Memory B cell (primary cell): Measurements from ENCODE around the gene ZBTB49.
"Not testable (repeated sequence)": the region's sequence is repeated elsewhere in the genome, so short reads cannot be mapped to it uniquely, and the experiment has no call there.

ENCODE experiments used
- ATAC-seq: fragments of 150-1000 bp; cut with Tn5 transposase; 2 replicates; pipeline ENCODE4 v1.10.0; 2021; ENCODE audit warnings: low read depth, mild to moderate bottlenecking, moderate library complexity
- DNase-seq, 2 donors: peaks; one replicate each; pipeline ENCODE4 v3.0.0; 2022; ENCODE audit warnings: low spot score in 2 of 2
- H3K27ac Mint-ChIP-seq: one replicate; pipeline ENCODE4 v1.8.0; 2022; ENCODE audit warnings: mild to moderate bottlenecking, moderate library complexity, mixed read lengths
- H3K27me3 Mint-ChIP-seq: one replicate; pipeline ENCODE4 v1.8.0; 2022; ENCODE audit warnings: mixed read lengths
- H3K36me3 Mint-ChIP-seq: one replicate; pipeline ENCODE4 v1.8.0; 2022; ENCODE audit warnings: mild to moderate bottlenecking, mixed read lengths
- H3K4me1 Mint-ChIP-seq: one replicate; pipeline ENCODE4 v1.8.0; 2022; ENCODE audit warnings: mixed read lengths
- H3K4me3 Mint-ChIP-seq: one replicate; pipeline ENCODE4 v1.8.0; 2022; ENCODE audit warnings: mild to moderate bottlenecking, moderate library complexity, mixed read lengths
- H3K9me3 Mint-ChIP-seq: one replicate; pipeline ENCODE4 v1.8.0; 2022; ENCODE audit warnings: mixed read lengths

The ZBTB49 gene

GRCh38 chr4:4289941-4290850, at the start of gene ZBTB49, which contains the start of gene LYAR:
TSS of gene ZBTB49 (plus strand) at chr4:4290251. CDS start at chr4:4299946, 9,695 bp downstream.
TSS of gene LYAR (minus strand) at chr4:4290154. CDS start at chr4:4283742, 6,412 bp downstream.
- H3K9me3 Mint-ChIP-seq: no peaks in the 10 kb centered on the region
- peak within 1 kb of the TSS; percentile 98 for H3K4me3 Mint-ChIP-seq
- peak; percentile 95 to 98 for DNase-seq
- H3K4me1 Mint-ChIP-seq: peaks cover 32% of the 10 kb centered on the region
- ATAC-seq: peak; percentile 97
- no peaks in the 10 kb centered on the region for H3K27me3 Mint-ChIP-seq
- peak within 1 kb of the TSS; percentile 92 for H3K27ac Mint-ChIP-seq
- peaks cover 10% of the 10 kb centered on the region for H3K36me3 Mint-ChIP-seq

DNA sequence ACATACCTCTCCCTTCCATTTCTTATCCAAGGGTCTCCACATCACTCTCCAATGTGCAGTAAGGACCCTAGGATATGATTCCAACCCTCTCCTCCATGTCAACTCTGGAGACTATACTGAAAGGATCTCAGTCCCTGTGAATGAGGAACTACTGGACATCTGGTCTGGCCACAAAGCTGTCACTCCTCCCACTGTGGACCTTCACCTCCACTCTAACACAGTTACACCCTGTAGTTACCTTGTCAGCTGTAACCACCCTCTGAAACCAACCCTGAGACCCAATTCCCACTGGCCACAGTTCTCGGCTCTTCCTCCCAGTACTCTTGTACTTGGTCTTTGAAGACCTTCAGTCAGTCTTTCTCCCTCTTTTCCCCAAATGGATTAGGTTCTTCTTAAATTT, 44.9 kb upstream of the ZBTB49 start:
- ATAC-seq: no peak
- H3K9me3 Mint-ChIP-seq: no peaks in the 10 kb centered on the region
- no peak for DNase-seq
- H3K27me3 Mint-ChIP-seq: no peaks in the 10 kb centered on the region
- H3K27ac Mint-ChIP-seq: no peak overlapping the region
- H3K36me3 Mint-ChIP-seq: peaks cover 20% of the 10 kb centered on the region
- no peak overlapping the region for H3K4me3 Mint-ChIP-seq
- peaks cover 19% of the 10 kb centered on the region for H3K4me1 Mint-ChIP-seq

DNA sequence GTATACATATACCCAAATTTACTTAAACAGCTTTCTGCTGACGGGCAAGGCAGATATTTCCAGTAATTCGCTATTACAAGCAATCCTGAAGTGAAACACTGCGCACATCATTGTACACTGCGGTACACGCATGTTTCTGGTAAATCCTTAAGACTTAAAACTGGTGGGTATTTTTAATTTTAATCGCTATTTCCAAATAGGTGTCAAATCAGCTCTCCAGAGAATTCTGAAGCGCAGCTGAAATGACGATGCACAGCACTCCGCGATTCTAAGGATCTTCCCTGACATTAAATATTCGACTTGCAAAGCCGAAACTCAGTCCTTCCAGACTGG, 42.4 kb upstream of the ZBTB49 start:
- peak overlapping the region; percentile 96 for H3K4me3 Mint-ChIP-seq
- DNase-seq: no peak
- H3K27me3 Mint-ChIP-seq: no peaks in the 10 kb centered on the region
- peak overlapping the region; percentile 99 for H3K27ac Mint-ChIP-seq
- peaks cover 12% of the 10 kb centered on the region for H3K36me3 Mint-ChIP-seq
- peak; percentile 39 for ATAC-seq
- H3K4me1 Mint-ChIP-seq: peaks cover 19% of the 10 kb centered on the region
- no peaks in the 10 kb centered on the region for H3K9me3 Mint-ChIP-seq

DNA sequence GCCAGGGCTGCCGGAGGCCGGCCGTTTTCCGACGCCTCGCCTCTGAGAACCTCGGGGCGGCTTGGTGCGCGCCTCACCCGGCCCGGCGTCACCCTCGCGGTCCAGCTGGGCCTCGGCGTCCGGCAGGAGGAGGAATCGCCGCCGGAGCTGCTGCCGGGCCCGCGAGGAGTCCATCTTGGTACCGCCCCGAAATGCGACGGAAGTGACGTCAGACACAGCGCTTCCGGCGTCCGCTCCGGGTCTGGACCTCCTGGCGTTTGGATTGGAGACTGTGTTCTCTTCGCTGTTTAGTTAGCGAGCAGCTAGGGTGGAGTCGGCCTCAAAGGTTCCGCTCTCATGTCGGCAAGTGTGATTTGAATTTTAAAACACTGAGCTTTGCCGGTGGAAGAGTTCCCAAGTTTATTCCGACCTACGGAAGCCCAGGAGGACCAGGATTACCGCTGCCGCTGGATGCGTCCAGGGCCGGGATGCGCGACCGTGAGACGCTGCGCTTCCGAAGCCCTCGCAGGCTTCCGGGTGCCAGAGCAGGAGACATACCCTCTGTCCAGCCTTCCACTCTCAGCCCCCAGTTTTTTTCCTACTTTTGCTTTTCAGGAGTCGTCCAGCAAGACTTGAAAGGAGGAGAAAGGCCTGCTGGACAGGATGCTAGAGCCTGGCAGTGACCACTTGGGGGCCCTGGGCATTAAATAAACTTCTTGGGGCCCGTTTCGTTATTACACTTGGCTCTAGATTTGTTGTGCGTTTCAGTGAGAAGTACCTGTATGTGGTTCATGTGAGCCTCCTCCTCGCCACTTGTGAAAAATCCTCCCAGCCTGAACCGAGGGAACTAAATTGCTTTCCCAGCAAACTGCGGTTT, 41.8 kb upstream of the ZBTB49 start, which contains the start of gene TMEM128:
TSS of gene TMEM128 (minus strand) at position 195 of the 856 bp plus-strand sequence. CDS start at position 174, 21 bp downstream.
- peak; percentile 97 for ATAC-seq
- DNase-seq: peak; percentile 89 to 94
- Mint-ChIP-seq H3K4me1 (peaks cover 19% of the 10 kb centered on the region), H3K4me3 (peak within 1 kb of the TSS; percentile 96), H3K27me3 (no peaks in the 10 kb centered on the region), H3K36me3 (peaks cover 12% of the 10 kb centered on the region), H3K27ac (peak within 1 kb of the TSS; percentile 99), H3K9me3 (no peaks in the 10 kb centered on the region)

GRCh38 chr4:4248885-4249203, 41.2 kb upstream of the ZBTB49 start:
- peak overlapping the region; percentile 96 for H3K4me3 Mint-ChIP-seq
- H3K4me1 Mint-ChIP-seq: peaks cover 15% of the 10 kb centered on the region
- no peak for ATAC-seq
- H3K9me3 Mint-ChIP-seq: no peaks in the 10 kb centered on the region
- DNase-seq: no peak
- H3K36me3 Mint-ChIP-seq: peaks cover 6% of the 10 kb centered on the region
- peak overlapping the region; percentile 99 for H3K27ac Mint-ChIP-seq
- no peaks in the 10 kb centered on the region for H3K27me3 Mint-ChIP-seq

DNA sequence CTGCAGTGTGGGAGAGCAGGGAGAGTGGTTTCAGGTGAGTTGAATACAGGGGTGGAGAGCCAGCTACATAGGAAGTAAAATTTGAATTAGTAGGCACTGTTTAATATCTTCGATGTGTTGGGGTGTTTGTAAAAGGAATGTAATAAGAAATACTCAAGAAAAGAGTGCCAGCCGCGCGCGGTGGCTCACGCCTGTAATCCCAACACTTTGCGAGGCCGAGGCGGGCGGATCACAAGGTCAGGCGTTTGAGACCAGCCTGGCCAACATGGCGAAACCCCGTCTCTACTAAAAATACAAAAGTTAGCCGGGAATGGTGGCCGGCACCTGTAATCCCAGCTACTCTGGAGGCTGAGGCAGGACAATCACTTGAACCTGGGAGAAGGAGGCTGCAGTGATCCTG, 40.7 kb upstream of the ZBTB49 start:
- not testable (repeated sequence) for H3K9me3 Mint-ChIP-seq

GRCh38 chr4:4249866-4250265, 40.2 kb upstream of the ZBTB49 start:
- Mint-ChIP-seq H3K4me1 (peaks cover 14% of the 10 kb centered on the region), H3K27me3 (peaks cover 2% of the 10 kb centered on the region), H3K27ac (no peak overlapping the region), H3K9me3 (no peaks in the 10 kb centered on the region), H3K4me3 (peak overlapping the region; percentile 24), H3K36me3 (peaks cover 6% of the 10 kb centered on the region)
- ATAC-seq (no peak), DNase-seq (no peak)

More for the DNA sequence above, 40.7 kb upstream of the ZBTB49 start:
- not testable (repeated sequence) for ATAC-seq, H3K4me3 Mint-ChIP-seq, H3K27ac Mint-ChIP-seq, H3K27me3 Mint-ChIP-seq, H3K36me3 Mint-ChIP-seq, DNase-seq
- peaks cover 15% of the 10 kb centered on the region for H3K4me1 Mint-ChIP-seq

DNA sequence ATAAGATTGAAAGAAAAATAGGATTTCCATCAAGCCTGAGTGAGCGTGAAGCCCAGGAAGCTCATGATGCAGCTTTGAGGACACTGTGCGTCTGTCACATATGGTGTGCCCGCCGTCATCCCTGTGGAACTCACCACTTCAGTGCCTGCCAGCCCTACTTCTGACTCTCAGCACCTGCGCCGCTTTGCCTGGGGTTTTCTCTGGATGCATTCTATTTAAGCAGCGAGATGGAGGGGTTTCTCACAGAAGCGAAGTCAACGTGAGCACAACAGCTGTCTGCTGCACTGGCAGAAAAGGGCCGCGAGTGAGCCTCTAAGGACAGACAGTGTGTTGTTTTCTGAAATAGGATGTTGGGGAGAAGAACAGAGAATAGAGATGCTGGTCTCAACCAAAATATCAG, 35.9 kb upstream of the ZBTB49 start:
- Mint-ChIP-seq H3K4me3 (no peak overlapping the region), H3K9me3 (no peaks in the 10 kb centered on the region), H3K36me3 (no peaks in the 10 kb centered on the region), H3K27me3 (peaks cover 4% of the 10 kb centered on the region), H3K4me1 (no peaks in the 10 kb centered on the region), H3K27ac (no peak overlapping the region)
- DNase-seq (no peak), ATAC-seq (no peak)

DNA sequence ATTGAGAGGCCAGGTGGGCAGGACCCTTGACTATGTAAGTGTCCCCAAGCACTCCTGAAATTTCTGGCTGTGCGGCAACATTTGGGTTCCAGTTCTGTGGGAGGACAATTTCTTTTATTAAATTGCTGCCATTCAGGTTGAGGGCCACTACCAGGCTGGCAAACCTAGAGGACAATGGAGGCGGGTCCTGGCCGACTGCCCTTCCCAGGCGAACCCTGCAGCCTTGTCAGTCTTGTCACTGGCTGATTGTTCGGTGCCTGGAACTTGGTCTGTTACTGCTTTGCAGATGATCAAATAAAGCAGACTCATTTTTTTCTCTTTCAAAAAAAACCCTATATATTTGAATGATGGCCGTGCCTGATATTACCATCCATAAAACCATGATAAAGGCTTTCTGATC, 35.4 kb upstream of the ZBTB49 start:
- Mint-ChIP-seq H3K9me3 (no peaks in the 10 kb centered on the region), H3K4me3 (no peak overlapping the region), H3K4me1 (no peaks in the 10 kb centered on the region), H3K36me3 (no peaks in the 10 kb centered on the region), H3K27ac (no peak overlapping the region), H3K27me3 (peaks cover 4% of the 10 kb centered on the region)
- DNase-seq (no peak), ATAC-seq (no peak)

DNA sequence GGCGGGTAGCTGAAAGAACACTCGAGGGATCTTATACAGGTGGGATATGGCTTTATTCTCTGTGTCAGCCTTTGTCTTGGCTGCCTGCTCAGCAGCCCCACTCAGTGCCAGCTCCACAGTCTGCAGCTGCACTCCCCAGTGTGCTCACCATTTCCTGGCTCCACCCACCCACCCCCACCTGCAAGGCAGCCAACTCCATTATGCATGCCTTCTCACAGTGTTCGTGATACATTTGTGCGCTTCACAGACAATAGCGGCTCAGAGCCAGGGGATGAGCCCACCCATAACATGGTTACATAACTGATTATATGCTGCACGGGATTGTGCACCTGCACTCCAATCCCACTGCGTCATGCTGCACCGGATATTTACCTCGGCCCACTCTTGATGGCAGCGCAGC, 33.3 kb upstream of the ZBTB49 start:
- Mint-ChIP-seq H3K27ac (no peak overlapping the region), H3K4me1 (no peaks in the 10 kb centered on the region), H3K4me3 (no peak overlapping the region), H3K27me3 (peaks cover 4% of the 10 kb centered on the region), H3K9me3 (no peaks in the 10 kb centered on the region), H3K36me3 (no peaks in the 10 kb centered on the region)
- no peak for DNase-seq
- ATAC-seq: no peak

DNA sequence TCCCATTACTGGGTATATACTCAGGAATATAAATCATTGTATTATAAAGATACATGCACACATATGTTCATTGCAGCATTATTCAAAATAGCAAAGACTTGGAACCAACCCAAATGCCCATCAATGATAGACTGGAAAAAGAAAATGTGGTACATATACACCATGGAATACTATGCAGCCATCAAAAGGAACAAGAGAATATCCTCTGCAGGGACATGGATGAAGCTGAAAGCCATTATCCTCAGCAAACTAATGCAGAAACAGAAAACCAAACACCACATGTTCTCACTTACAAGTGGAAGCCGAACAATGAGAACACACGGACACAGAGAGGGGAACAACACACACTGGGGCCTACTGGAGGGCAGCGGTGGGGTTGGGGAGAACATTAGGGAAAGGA, 32.3 kb upstream of the ZBTB49 start:
- DNase-seq, H3K4me1 Mint-ChIP-seq, H3K4me3 Mint-ChIP-seq, ATAC-seq, H3K36me3 Mint-ChIP-seq, H3K27ac Mint-ChIP-seq, H3K9me3 Mint-ChIP-seq, H3K27me3 Mint-ChIP-seq: not testable (repeated sequence)

GRCh38 chr4:4259484-4260100, 30.5 kb upstream of the ZBTB49 start:
- no peak overlapping the region for H3K4me3 Mint-ChIP-seq
- DNase-seq (no peak), ATAC-seq (no peak)

GRCh38 chr4:4260185-4260751, 29.8 kb upstream of the ZBTB49 start:
- no peaks in the 10 kb centered on the region for H3K4me1 Mint-ChIP-seq
- H3K27me3 Mint-ChIP-seq: peaks cover 2% of the 10 kb centered on the region
- H3K36me3 Mint-ChIP-seq: no peaks in the 10 kb centered on the region
- H3K9me3 Mint-ChIP-seq: no peaks in the 10 kb centered on the region
- peak in 1 of 2 donors; percentile 23 for DNase-seq
- no peak overlapping the region for H3K4me3 Mint-ChIP-seq
- H3K27ac Mint-ChIP-seq: no peak overlapping the region
- ATAC-seq: peak; percentile 96

More at GRCh38 chr4:4259484-4260100, 30.5 kb upstream of the ZBTB49 start:
- Mint-ChIP-seq H3K4me1 (no peaks in the 10 kb centered on the region), H3K27me3 (peaks cover 2% of the 10 kb centered on the region), H3K9me3 (no peaks in the 10 kb centered on the region), H3K36me3 (no peaks in the 10 kb centered on the region), H3K27ac (no peak overlapping the region)
